ENCODE results near the gene RPL9. TPM values are rescaled to one million over a fixed set of nuclear protein-coding genes. Genes with fewer than 3 reads are reported as not detected.
"Not testable (repeated sequence)": the region's sequence is repeated elsewhere in the genome, so short reads cannot be mapped to it uniquely, and the experiment has no call there.

The RPL9 gene
- total and polyA plus RNA-seq, 2 donors (not counting 1 experiment from before 2014, with no cell fraction given): 2,031 to 2,407 TPM

DNA sequence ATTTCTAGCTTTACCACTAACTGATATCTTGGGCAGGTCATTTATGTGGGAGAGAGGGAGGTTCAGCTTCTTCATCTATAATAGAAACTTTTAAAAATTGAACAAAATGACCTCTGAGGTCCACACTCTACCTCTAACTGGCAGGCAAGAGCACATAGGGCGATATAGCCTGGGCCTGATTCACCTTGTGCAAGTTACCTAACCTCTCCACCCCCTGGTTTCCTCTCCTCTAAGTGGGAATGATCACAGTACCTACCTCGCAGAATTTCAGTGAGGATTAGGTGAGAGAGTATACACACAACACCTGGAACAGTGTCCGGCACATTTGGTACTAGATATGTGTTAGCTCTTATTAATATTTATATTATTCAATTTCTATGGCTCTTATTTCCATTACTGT, 36.5 kb downstream of the RPL9 start:
- ATAC-seq (ENCODE audit: low read depth) (no peak), DNase-seq (no peak)
- Histone ChIP-seq H4K20me1 (ENCODE audit: control insufficient read depth, insufficient read depth, low read length, poor library complexity, severe bottlenecking) (no peaks in the 10 kb centered on the region), H3K27ac (ENCODE audit: low read length in 2 of 2) (no peak overlapping the region), H3K79me2 (ENCODE audit: control insufficient read depth, insufficient read depth, low read length) (no peaks in the 10 kb centered on the region), H3K36me3 (replicated peaks in 1 of 2; ENCODE audit: control extremely low read depth in 1 of 2, control insufficient read depth in 1 of 2, extremely low read depth in 1 of 2, insufficient read depth in 2 of 2, low read length in 1 of 2) (no peaks in the 10 kb centered on the region), H3K4me2 (replicated peaks; ENCODE audit: low read depth, low read length, poor library complexity, severe bottlenecking) (no peak overlapping the region), H3K4me1 (ENCODE audit: control insufficient read depth in 2 of 2, insufficient read depth in 2 of 2, low read length in 2 of 2) (no peaks in the 10 kb centered on the region), H3K9ac (ENCODE audit: low read length) (no peak overlapping the region), H3K4me3 (ENCODE audit: control extremely low read depth in 1 of 5, extremely low read depth in 1 of 5, insufficient read depth in 1 of 5, low read depth in 2 of 5, low read length in 4 of 5) (no peak overlapping the region), H3K9me3 (ENCODE audit: control extremely low read depth in 1 of 3, control insufficient read depth in 2 of 3, insufficient read depth in 1 of 3, low read length in 2 of 3) (no peaks in the 10 kb centered on the region), H2AFZ (ENCODE audit: insufficient read depth, low read depth, low read length, poor library complexity, severe bottlenecking) (no peak overlapping the region), H3K27me3 (replicated peaks in 1 of 4; ENCODE audit: control extremely low read depth in 1 of 4, control insufficient read depth in 3 of 4, insufficient read depth in 4 of 4, low read length in 3 of 4) (no peaks in the 10 kb centered on the region)
- Mint-ChIP-seq H3K4me1 (no peaks in the 10 kb centered on the region), H3K4me3 (no peak overlapping the region), H3K9me3 (ENCODE audit: insufficient read depth) (no peaks in the 10 kb centered on the region), H3K27ac (no peak overlapping the region), H3K27me3 (no peaks in the 10 kb centered on the region)
- CTCF ChIA-PET: no interaction called here
- WGBS (ENCODE audit: insufficient coverage): 86% methylated on average over 1 of the region's 3 CpGs
- intact Hi-C loops (cut with micrococcal nuclease): no loop called here
- POLR2A ChIA-PET: no interaction called here
- TF ChIP-seq EZH2 (IDR thresholded peaks at IDR 0.05; ENCODE audit: borderline replicate concordance, insufficient read depth, low read depth, low read length, poor library complexity, severe bottlenecking): no peak
- TF ChIP-seq, protein P1, sequence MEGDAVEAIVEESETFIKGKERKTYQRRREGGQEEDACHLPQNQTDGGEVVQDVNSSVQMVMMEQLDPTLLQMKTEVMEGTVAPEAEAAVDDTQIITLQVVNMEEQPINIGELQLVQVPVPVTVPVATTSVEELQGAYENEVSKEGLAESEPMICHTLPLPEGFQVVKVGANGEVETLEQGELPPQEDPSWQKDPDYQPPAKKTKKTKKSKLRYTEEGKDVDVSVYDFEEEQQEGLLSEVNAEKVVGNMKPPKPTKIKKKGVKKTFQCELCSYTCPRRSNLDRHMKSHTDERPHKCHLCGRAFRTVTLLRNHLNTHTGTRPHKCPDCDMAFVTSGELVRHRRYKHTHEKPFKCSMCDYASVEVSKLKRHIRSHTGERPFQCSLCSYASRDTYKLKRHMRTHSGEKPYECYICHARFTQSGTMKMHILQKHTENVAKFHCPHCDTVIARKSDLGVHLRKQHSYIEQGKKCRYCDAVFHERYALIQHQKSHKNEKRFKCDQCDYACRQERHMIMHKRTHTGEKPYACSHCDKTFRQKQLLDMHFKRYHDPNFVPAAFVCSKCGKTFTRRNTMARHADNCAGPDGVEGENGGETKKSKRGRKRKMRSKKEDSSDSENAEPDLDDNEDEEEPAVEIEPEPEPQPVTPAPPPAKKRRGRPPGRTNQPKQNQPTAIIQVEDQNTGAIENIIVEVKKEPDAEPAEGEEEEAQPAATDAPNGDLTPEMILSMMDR (IDR thresholded peaks at IDR 0.05): no peak

DNA sequence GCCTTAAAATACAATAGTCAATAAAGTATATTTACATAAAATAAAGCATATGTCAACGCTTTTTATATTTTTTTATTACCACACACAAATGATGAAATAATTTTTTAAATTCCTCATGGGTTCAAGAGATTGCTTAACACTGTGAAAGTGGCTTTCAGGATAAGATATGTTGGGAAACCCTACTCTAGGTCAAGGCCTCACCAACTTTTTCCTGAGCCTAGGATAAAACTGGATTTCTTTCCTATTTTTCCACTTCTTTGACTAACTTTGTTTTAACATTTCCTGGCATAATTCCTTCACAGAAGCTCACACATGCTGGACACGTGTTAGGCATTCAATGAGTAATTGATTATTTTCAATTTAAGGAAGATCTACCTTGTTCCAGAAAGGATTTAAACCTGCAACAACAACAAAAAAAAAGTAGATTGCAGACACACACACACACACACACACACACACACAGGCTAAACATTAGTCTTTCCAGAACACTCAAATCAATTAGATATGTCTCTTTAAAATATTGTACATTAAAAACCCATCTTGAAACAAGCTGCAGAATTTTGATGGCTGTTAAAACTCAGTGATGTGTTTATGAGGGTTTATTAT, 42.9 kb downstream of the RPL9 start:
- H3K27ac ChIP-seq (ENCODE audit: low read length in 2 of 2): no peak overlapping the region
- no CpG with 5 or more reads among the region's 2 CpGs for WGBS (ENCODE audit: insufficient coverage)
- H4K20me1 ChIP-seq (ENCODE audit: control insufficient read depth, insufficient read depth, low read length, poor library complexity, severe bottlenecking): no peaks in the 10 kb centered on the region
- H3K36me3 ChIP-seq (replicated peaks in 1 of 2; ENCODE audit: control extremely low read depth in 1 of 2, control insufficient read depth in 1 of 2, extremely low read depth in 1 of 2, insufficient read depth in 2 of 2, low read length in 1 of 2): no peaks in the 10 kb centered on the region
- DNase-seq (no peak), ATAC-seq (ENCODE audit: low read depth) (no peak)
- Mint-ChIP-seq H3K27me3 (no peaks in the 10 kb centered on the region), H3K4me3 (no peak overlapping the region), H3K27ac (no peak overlapping the region), H3K4me1 (no peaks in the 10 kb centered on the region), H3K9me3 (ENCODE audit: insufficient read depth) (no peaks in the 10 kb centered on the region)
- no peak overlapping the region for H3K4me3 ChIP-seq (ENCODE audit: control extremely low read depth in 1 of 5, extremely low read depth in 1 of 5, insufficient read depth in 1 of 5, low read depth in 2 of 5, low read length in 4 of 5)
- no peaks in the 10 kb centered on the region for H3K9me3 ChIP-seq (ENCODE audit: control extremely low read depth in 1 of 3, control insufficient read depth in 2 of 3, insufficient read depth in 1 of 3, low read length in 2 of 3)
- ChIA-PET POLR2A (no interaction called here), CTCF (no interaction called here)
- H3K4me2 ChIP-seq (replicated peaks; ENCODE audit: low read depth, low read length, poor library complexity, severe bottlenecking): no peak overlapping the region
- TF ChIP-seq, protein P1 (IDR thresholded peaks at IDR 0.05): no peak
- TF ChIP-seq EZH2 (IDR thresholded peaks at IDR 0.05; ENCODE audit: borderline replicate concordance, insufficient read depth, low read depth, low read length, poor library complexity, severe bottlenecking): no peak
- no peaks in the 10 kb centered on the region for H3K27me3 ChIP-seq (replicated peaks in 1 of 4; ENCODE audit: control extremely low read depth in 1 of 4, control insufficient read depth in 3 of 4, insufficient read depth in 4 of 4, low read length in 3 of 4)
- no peaks in the 10 kb centered on the region for H3K4me1 ChIP-seq (ENCODE audit: control insufficient read depth in 2 of 2, insufficient read depth in 2 of 2, low read length in 2 of 2)
- H3K9ac ChIP-seq (ENCODE audit: low read length): no peak overlapping the region
- no peaks in the 10 kb centered on the region for H3K79me2 ChIP-seq (ENCODE audit: control insufficient read depth, insufficient read depth, low read length)
- no peak overlapping the region for H2AFZ ChIP-seq (ENCODE audit: insufficient read depth, low read depth, low read length, poor library complexity, severe bottlenecking)
- intact Hi-C loops (cut with micrococcal nuclease): no loop called here

DNA sequence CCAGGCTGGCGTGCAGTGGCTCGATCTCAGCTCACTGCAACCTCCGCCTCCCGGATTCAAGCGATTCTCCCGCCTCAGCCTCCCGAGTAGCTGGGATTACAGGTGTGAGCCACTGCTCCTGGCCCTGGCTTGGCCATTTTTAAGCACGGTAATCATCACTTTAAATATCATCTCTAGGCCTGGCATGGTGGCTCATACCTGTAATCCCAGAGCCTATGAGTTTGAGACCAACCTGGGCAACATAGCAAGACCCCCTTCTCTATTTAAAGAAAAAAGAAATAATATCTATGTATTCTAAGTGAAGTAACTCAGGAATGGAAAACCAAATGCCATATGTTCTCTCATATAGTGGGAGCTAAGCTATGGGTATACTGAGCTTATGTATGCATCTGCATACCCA, 47.2 kb downstream of the RPL9 start:
- H3K9me3 ChIP-seq (ENCODE audit: control extremely low read depth in 1 of 3, control insufficient read depth in 2 of 3, insufficient read depth in 1 of 3, low read length in 2 of 3); POLR2A ChIA-PET; intact Hi-C loops (cut with micrococcal nuclease); H3K27me3 ChIP-seq (replicated peaks in 1 of 4; ENCODE audit: control extremely low read depth in 1 of 4, control insufficient read depth in 3 of 4, insufficient read depth in 4 of 4, low read length in 3 of 4); H3K4me1 Mint-ChIP-seq; H3K36me3 ChIP-seq (replicated peaks in 1 of 2; ENCODE audit: control extremely low read depth in 1 of 2, control insufficient read depth in 1 of 2, extremely low read depth in 1 of 2, insufficient read depth in 2 of 2, low read length in 1 of 2); ATAC-seq (ENCODE audit: low read depth); H3K9ac ChIP-seq (ENCODE audit: low read length); H3K27ac Mint-ChIP-seq; H3K9me3 Mint-ChIP-seq (ENCODE audit: insufficient read depth); H3K79me2 ChIP-seq (ENCODE audit: control insufficient read depth, insufficient read depth, low read length); H4K20me1 ChIP-seq (ENCODE audit: control insufficient read depth, insufficient read depth, low read length, poor library complexity, severe bottlenecking); H3K4me3 ChIP-seq (ENCODE audit: control extremely low read depth in 1 of 5, extremely low read depth in 1 of 5, insufficient read depth in 1 of 5, low read depth in 2 of 5, low read length in 4 of 5); H3K4me1 ChIP-seq (ENCODE audit: control insufficient read depth in 2 of 2, insufficient read depth in 2 of 2, low read length in 2 of 2); H3K4me3 Mint-ChIP-seq; H3K4me2 ChIP-seq (replicated peaks; ENCODE audit: low read depth, low read length, poor library complexity, severe bottlenecking); H2AFZ ChIP-seq (ENCODE audit: insufficient read depth, low read depth, low read length, poor library complexity, severe bottlenecking); DNase-seq; H3K27me3 Mint-ChIP-seq; H3K27ac ChIP-seq (ENCODE audit: low read length in 2 of 2): not testable (repeated sequence)
- CTCF ChIA-PET: interaction anchor here (0.6 kb wide), 1 partner anchor 463 kb away, joined by 3 read pairs; no protein-coding TSS in a partner anchor
- 94% methylated on average over 8 of the region's 8 CpGs for WGBS (ENCODE audit: insufficient coverage)

All from B cell (primary cell).